ENCODE measurements around the gene SIDT2. TPM values are rescaled to one million over a fixed set of nuclear protein-coding genes. Genes with fewer than 3 reads are reported as not detected.
"Not testable (repeated sequence)": the region's sequence is repeated elsewhere in the genome, so short reads cannot be mapped to it uniquely, and the experiment has no call there.

The SIDT2 gene
- total RNA-seq, 1 donor from 2014 or later, result 13.1 TPM

DNA sequence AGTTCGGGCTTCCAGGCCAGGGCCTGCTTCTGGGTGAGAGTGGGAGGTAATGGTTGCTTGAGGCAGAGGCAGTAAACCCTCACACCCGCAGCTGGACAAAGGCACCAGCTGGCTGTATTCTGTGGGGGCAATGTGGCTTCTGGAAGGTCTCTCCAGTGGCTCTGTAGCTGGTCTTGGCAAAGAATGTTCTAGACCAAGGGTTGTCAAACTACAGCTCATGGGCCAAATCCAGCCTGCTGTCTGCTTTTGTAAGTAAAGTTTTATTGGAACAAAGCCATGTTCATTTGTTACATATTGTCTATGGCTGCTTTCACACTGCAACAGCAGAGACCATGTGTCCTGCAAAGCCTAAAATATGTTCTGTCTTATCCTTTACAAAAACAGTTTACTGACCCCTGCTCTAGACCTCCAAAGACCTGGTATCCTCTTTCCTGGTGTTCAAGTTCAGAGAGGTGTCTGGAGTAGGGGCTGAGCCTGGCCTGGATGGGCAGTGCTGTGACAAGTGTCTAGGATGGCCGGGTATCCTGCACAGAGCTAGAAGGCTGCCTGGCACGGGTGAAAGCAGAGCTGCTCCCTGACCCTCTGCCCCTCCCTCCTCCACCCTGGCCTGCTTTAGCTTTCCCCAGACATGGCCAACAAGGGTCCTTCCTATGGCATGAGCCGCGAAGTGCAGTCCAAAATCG, 24.0 kb downstream of the SIDT2 start:
- DNase-seq (ENCODE audit: low read depth, low spot score), result no peak

DNA sequence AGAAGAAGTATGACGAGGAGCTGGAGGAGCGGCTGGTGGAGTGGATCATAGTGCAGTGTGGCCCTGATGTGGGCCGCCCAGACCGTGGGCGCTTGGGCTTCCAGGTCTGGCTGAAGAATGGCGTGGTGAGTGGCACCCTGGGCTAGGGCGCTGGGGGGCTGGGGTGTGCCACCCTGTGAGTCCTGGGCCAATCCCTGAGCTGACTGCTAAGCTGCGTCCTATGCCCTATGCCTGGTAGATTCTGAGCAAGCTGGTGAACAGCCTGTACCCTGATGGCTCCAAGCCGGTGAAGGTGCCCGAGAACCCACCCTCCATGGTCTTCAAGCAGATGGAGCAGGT, 24.5 kb downstream of the SIDT2 start:
- no peak for DNase-seq (ENCODE audit: low read depth, low spot score)

DNA sequence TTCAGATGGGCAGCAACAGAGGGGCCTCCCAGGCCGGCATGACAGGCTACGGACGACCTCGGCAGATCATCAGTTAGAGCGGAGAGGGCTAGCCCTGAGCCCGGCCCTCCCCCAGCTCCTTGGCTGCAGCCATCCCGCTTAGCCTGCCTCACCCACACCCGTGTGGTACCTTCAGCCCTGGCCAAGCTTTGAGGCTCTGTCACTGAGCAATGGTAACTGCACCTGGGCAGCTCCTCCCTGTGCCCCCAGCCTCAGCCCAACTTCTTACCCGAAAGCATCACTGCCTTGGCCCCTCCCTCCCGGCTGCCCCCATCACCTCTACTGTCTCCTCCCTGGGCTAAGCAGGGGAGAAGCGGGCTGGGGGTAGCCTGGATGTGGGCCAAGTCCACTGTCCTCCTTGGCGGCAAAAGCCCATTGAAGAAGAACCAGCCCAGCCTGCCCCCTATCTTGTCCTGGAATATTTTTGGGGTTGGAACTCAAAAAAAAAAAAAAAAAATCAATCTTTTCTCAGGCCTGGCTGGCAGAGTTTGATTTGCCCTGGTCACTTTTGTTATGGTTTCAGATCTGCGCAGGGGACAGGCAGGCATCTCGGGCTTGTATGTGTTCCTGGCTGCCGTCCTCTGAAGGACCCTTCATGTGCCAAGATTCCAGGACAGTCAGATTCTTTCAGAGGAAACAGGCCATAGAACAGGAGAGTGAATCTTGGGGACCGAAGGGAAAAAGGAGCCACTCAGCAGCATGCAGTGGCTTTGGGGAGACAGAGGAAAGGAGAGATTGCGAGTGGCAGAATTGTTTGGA, 25.9 kb downstream of the SIDT2 start:
- no peak for DNase-seq (ENCODE audit: low read depth, low spot score)

DNA sequence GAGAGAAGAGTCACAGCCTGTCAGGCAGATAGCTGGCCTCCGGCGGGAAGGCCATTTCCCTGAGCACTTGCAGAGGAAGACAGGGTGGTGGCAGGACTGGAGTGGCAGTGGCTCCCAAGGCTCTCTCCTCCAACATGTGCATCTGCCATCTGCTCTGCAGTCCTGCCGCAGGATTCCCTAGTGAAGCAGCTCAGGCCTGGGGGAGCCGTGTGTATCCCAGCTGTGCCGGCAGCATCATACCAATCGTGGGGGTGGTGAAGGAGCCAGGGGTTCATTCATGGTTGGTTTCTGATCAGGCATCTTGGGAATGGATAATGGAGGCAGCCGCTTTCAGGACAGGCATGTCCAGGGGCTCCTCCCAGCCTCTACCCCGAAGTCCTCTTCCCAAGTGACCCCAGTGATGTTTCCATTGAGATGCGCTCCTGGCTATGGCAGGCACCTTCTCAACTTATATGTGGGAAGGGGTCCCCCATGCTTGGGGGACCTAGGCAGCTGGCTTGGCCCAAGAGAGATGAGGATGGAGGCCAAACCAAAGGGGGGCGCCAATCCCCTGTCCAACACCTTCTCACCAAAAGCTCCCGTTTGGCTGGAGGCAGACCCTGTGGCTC, 26.8 kb downstream of the SIDT2 start:
- no peak for DNase-seq (ENCODE audit: low read depth, low spot score)

DNA sequence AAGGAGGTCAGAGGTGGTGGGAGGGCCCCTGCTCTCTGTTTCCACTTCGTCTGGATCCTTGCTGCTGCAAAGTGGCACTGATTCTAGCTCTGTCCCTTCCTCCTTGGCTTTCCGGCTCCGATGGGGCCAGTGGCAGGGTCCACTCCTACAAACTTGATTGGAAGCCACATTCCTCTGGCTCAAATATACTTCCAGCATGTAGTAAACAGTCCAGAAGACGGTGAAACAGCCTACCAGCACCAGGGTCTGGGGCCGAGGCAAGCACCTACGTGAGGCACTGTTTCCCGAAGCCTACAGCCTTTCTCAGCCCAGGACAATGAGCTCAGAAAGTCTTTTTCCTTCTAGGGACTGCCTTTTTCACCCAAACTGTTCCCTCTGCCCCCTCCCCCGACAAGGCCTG, 27.6 kb downstream of the SIDT2 start:
- not testable (repeated sequence) for DNase-seq (ENCODE audit: low read depth, low spot score)

DNA sequence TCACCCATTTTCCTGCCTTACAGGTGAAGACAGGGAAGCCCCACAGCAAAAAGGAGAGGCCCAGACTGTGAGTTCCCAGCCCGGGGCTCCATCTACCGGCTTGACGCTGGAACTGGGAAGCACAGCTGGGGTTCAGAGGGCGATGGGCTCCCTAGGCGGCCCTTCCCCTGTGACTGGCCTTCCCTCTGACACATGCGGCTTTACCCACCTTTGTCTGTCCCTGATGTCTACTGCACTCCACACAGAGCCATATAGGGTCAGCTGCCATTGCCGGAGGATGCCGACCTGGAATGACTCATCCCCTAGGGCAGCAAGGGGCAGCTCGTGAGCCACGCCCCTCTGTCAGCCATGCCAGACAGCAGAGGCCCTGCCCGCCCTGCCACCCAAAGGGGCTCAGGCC, 28.3 kb downstream of the SIDT2 start:
- not testable (repeated sequence) for DNase-seq (ENCODE audit: low read depth, low spot score)

DNA sequence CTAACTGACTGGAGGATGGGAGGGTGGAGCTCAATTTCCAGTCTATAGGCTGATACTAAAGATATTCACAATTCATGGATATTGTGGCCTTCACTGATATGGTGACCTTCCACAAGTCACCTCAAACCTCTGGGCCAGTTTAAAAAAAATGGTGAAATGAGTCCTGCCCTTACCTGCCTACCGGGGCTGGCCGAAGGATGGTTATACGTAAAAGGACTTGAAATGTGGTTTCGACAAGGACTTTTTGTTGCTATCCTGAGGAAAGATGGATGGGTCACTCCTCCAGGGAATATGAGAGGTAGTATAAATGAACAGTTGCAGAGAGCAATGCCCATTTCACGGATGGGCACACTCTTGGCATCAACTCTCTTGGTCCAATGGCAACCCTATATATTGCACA, 28.9 kb downstream of the SIDT2 start:
- not testable (repeated sequence) for DNase-seq (ENCODE audit: low read depth, low spot score)

DNA sequence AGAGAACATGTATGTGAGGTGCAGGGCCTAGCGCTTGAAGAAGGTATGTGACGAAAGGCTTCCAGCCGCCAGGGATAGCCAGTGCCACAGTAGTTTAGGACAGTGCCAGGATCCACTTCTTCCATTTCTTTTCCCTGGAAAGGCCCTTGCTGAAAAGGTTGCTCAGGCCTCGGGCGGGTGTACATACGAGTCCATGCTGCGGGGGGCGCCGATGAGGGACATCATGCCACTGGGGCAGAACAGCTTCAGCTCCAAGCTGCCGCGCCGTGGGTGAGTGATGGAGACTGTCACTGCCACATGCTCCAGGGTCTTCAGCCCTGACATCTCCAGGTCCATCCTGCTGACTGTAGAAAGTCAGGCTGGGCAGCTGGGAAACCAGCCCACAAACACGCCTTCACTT, 30.2 kb downstream of the SIDT2 start:
- not testable (repeated sequence) for DNase-seq (ENCODE audit: low read depth, low spot score)

DNA sequence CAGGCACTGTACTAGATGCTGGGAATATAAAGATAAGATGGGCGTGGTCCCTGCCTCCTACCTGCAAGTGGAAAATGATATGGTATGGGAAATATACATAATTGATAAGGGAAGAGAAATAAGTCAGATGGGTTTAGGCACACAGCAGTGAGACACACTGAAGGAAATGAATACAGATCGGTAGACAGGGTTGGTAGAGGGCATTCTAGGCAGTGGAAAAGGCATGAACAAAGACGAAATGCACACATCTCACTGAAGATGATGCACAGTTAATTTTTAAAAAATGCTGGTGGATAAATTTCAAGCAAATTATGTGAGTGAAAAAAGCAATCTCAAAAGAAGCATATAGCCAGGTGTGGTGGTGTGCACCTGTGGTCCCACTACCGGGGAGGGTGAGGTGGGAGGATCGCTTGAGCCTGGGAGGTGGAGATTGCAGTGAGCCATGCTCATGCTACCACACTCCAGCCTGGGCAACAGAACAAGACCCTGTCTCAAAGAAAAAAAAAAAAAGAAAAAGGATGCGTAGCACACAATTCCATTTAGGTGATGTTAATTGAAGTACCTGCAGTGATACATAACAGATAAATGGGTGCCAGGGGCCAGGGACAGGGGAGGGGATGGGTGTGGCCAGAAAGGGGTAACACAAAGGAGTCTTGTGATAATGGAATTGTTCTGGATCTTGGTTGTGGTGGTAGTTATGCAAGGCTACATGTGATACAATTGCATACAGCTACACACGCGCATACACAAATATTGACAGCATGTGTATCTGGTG, 31.0 kb downstream of the SIDT2 start:
- not testable (repeated sequence) for DNase-seq (ENCODE audit: low read depth, low spot score)

DNA sequence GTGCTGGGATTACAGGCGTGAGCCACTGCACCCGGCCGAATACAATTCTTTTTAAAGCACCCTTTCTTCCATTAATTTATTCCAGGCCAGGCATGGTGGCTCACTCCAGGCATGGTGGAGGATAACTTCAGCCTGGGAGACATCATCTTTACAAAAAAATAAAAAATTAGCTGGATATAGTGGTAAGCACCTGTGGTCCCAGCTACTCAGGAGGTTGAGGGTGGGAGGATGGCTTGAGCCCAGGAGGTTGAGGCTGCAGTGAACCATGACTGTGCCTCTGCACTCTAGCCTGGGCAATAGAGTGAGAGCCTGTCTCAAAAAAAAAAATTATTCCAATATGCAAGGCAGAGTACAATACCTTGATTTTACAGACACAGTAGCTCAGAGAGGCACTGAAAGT, 32.1 kb downstream of the SIDT2 start:
- DNase-seq (ENCODE audit: low read depth, low spot score), result no peak

DNA sequence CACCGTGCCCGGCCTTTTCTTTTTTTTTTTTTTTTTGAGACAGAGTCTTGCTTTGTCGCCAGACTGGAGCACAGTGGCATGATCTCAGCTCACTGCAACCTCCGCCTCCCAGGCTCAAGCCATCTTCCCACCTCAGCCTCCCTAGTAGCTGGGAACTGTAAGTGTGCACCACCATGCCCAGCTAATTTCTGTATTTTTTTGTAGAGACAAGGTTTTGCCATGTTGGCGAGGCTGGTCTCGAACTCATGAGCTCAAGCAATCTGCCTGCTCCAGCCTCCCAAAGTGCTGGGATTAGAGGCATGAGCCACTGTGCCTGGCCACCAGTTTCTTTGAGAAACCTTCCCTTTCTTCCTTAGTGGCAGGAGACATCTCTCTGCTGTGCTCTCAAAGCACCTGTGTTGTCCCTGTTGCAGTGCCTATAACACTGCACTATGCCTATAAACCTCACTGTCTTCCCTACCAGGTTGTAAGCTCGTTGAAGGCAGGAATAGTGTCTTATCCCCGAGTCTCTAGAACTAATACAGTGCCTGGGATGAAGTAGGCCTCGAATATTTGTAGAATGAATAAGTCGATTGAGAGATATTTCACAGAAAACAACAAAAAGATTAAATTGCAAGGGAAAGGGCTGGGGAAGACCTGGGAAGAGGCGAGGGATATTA, 34.3 kb downstream of the SIDT2 start:
- no peak for DNase-seq (ENCODE audit: low read depth, low spot score)

DNA sequence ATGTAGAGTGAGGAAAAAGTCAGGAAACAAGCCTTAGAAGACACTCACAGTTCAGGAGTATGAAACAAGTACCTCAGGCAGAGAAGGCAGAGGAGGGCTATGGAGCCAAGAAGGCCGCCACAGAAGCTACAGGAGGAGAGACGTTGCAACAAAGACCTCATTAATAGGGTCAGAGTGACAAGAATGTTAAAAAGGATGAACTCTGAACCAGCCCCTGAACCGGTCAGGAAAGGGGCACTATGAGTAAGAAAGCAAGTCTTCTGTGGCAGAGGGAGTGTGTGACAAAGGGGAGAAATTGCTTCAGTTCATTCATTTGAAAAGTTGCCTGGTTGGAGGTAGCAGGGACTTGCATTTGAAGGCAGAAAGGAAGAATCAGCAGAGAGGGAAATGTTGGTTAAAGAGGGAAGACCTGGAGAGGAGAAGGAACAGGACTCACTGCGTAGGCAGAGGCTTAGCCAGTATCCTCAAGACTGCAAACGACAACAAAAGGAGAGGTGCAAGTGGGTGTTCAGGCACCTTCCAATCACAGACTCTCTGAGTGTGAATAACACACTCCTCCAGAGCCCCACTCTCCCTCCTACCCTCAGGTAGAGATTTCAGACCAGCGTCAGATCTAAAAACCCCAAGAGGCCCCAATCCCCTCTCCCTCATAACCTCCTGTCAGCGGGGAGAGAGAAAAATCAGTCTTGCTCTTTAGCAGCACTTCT, 36.0 kb downstream of the SIDT2 start:
- DNase-seq (ENCODE audit: low read depth, low spot score), result no peak

DNA sequence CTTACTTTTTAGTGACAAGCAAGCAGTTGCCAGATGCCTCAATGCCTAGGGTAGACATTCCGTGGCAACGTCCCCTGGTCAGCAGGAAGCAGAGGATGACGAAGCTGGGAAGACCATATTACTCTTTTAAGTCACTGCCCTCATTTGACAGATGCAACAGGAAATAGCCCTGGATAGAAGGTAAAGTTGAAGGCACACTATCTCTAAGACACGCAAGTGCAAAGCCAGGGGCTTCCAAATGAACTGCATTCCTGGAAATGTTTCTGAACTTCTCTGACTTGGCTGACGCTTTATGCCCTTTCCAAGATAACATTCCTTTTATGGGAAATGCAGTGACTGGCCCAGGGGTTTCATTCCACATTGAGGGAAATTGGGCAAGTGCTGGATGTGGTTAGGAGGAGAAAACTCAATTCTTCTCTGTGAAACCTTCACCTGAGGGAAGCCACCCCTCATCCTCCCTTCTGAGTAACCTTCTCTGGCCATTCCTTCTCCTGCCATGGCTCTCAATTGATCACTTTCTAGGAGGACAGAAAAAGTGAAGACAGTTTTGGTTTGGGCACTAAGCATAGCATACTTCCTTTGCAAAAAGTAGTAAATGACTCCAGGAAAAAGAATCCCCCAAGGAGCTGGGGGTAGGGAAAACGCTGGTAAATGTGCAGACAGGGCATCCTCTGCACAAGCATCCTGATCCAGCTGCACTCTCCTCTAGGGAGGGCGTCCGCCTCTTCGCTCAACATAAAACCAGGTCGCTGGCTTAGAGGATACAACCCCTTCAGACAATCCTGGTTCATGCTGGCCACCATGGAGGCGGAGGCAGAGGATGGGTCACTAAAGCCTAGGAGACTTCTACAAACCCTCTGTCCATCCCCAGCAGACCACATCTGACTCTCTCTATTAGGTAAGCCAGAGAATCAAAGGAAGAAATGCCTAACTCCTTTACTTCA, 38.9 kb downstream of the SIDT2 start:
- DNase-seq (ENCODE audit: low read depth, low spot score), result no peak

DNA sequence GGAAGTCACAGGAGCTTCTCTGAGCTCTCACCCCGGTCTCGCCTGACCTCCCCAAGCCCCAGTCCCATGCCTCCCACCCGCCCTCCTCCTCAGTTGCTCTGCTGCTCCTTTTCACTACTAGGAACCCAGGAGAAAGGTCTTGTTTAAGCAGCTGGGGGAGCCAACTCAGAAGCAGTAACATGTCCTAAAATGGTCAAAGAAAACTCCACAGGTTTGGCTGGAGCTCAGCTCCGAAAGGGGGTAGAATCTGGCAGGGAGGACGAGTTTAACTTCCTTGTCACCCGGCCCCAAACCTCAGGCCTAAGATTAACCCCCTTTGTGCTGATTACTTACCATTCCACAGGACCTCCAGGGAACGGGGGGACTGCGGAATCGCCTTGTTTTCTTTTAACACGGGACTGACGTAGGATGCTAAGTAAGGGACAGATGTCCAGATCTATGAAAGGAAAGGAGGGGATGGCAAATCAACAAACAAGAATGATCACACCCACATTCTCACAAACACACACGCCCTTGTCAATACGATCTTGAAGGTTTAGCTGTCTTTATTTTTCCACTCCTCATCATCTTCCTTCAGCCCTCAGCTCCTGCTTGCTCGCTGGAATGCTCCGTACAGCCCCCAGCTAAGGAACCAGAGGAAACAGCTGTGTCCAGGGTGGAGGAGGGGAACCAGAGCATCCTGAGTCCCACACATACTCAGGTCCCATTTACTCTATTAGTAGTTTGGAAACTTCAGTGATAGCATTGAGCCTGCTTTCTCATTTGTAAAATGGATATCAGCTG, 39.8 kb downstream of the SIDT2 start:
- no peak for DNase-seq (ENCODE audit: low read depth, low spot score)

DNA sequence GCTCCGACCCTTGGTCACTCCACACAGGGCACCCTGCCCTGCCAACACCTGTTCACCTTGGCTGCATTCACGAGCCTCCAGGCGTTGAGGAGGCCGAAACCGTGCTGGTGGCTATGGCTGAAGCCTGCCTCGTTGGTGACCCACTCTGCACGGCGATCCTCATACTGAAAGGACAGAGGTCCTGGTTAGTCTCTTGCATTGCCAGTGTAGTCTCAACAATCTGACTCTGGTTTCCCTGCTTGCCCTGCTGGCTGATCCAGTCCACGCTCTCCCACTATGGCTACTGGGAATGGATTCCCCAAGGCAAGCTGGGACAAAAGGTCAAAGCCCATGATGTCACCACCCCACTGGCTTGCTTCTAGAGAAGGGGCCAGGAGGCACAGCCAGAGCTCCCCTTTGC, 40.5 kb downstream of the SIDT2 start:
- DNase-seq (ENCODE audit: low read depth, low spot score), result no peak

DNA sequence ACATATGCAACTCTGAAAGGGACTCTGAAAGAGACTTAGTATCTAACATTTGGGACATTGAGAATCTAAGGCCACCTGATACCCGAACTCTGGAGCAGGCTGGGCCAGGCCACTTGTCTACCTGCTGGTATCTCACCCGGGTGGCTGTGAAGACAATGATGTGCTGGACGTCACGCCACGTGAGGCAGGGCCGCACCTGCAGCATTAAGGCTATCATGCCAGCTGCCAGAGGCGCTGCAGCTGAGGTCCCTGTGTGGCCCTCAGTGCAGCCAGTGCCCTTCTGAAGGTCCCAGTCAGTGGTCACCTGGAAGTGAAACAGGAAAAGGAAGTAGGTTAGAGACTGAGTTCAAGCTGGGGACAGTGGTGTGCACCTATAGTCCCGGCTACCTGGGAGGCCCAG, 40.9 kb downstream of the SIDT2 start:
- no peak for DNase-seq (ENCODE audit: low read depth, low spot score)

DNA sequence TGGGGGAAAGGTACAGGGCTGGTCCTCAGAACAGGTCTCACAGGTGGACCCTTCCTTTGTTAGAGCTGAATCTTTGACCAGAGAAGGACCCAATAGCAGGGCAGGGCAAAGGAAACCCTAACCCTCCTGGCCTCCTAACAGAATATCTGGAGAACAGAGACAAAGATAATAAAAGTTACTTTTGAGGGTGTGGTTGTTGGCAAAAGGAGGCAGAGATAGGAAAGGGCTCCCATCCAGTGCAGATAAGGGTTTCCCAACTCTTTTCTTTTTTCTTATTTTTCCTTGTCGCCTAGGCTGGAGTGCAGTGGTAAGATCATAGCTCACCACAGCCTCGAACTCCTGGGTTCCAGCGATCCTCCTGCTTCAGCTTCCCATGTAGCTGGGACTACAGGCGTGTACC, 41.5 kb downstream of the SIDT2 start:
- DNase-seq (ENCODE audit: low read depth, low spot score), result no peak

DNA sequence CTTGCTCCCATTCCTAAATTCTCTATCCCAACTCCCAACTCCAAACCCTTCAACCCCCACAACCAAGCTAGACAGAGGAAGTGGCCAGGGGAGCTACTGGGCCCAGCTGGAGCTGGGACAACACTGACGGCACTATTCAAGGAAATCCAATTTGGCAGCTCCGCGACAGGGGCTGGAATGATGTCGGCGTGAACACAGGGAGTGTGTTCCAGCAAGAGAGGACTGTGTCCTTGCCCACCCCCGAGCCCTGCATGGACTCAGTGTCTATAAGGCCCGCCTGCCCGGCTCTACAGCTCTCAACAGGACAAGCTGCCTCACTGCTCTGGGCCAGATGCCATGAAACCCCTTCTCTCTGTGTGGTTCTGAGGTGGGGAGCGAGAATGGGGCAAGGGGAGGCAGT, 42.0 kb downstream of the SIDT2 start:
- DNase-seq (ENCODE audit: low read depth, low spot score), result no peak
